Panc1 (cell line): ENCODE measurements around the gene SIGLEC7.

Source experiments
- POLR2AphosphoS5 ChIP-seq: IDR thresholded peaks from 2 replicates; pipeline ENCODE4 v1.6.1; 2012; ENCODE audit warnings: mild to moderate bottlenecking, low read depth, low read length, moderate library complexity
- TCF7L2 ChIP-seq: IDR thresholded peaks from 2 replicates; pipeline ENCODE4 v1.6.1; 2011; ENCODE audit warnings: mild to moderate bottlenecking, low read depth, low read length, inconsistent platforms
- TF ChIP-seq, protein P1 (sequence below): fragments of 450-650 bp; IDR thresholded peaks from 2 replicates; pipeline ENCODE4 v1.5.1; 2017; ENCODE audit warnings: mild to moderate bottlenecking
- TF ChIP-seq, protein P2 (sequence below), 2 experiments: IDR thresholded peaks; 2 replicates each; pipeline ENCODE4 v1.6.1; 2011 to 2012; ENCODE audit warnings: low read depth in 2 of 2, control low read depth in 1 of 2, low read length in 1 of 2, mild to moderate bottlenecking in 1 of 2, moderate library complexity in 1 of 2; ENCODE audit not compliant: insufficient read depth in 1 of 2

DNA sequence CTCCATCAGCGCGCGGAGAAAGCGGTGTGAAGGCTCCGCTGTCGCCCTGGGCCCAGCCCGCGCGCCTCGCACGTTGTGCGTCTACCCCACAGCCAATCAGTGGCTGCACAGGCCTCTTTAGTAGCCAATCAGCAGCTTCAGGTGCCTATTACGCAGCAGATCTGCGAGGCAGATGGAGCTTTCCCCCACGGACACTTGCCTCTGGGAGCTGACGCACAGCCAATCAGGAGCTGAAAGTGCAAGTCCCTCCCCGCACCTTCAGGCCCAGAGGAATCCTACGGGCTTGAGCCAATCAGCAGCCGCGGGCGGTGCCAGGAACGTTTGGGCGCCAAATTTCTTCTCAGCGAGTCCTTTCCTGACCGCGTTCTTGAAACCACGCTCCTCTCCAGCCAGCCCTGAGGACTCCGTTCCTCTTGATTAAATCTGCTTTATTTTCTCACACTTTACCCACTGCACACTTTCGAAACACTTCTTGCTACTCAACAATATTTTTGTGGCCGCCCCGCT is 39.9 kb downstream of the SIGLEC7 start:
- TF ChIP-seq, protein P1, sequence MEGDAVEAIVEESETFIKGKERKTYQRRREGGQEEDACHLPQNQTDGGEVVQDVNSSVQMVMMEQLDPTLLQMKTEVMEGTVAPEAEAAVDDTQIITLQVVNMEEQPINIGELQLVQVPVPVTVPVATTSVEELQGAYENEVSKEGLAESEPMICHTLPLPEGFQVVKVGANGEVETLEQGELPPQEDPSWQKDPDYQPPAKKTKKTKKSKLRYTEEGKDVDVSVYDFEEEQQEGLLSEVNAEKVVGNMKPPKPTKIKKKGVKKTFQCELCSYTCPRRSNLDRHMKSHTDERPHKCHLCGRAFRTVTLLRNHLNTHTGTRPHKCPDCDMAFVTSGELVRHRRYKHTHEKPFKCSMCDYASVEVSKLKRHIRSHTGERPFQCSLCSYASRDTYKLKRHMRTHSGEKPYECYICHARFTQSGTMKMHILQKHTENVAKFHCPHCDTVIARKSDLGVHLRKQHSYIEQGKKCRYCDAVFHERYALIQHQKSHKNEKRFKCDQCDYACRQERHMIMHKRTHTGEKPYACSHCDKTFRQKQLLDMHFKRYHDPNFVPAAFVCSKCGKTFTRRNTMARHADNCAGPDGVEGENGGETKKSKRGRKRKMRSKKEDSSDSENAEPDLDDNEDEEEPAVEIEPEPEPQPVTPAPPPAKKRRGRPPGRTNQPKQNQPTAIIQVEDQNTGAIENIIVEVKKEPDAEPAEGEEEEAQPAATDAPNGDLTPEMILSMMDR: no peak
- no peak for TF ChIP-seq TCF7L2
- no peak for TF ChIP-seq POLR2AphosphoS5
- TF ChIP-seq, protein P2, sequence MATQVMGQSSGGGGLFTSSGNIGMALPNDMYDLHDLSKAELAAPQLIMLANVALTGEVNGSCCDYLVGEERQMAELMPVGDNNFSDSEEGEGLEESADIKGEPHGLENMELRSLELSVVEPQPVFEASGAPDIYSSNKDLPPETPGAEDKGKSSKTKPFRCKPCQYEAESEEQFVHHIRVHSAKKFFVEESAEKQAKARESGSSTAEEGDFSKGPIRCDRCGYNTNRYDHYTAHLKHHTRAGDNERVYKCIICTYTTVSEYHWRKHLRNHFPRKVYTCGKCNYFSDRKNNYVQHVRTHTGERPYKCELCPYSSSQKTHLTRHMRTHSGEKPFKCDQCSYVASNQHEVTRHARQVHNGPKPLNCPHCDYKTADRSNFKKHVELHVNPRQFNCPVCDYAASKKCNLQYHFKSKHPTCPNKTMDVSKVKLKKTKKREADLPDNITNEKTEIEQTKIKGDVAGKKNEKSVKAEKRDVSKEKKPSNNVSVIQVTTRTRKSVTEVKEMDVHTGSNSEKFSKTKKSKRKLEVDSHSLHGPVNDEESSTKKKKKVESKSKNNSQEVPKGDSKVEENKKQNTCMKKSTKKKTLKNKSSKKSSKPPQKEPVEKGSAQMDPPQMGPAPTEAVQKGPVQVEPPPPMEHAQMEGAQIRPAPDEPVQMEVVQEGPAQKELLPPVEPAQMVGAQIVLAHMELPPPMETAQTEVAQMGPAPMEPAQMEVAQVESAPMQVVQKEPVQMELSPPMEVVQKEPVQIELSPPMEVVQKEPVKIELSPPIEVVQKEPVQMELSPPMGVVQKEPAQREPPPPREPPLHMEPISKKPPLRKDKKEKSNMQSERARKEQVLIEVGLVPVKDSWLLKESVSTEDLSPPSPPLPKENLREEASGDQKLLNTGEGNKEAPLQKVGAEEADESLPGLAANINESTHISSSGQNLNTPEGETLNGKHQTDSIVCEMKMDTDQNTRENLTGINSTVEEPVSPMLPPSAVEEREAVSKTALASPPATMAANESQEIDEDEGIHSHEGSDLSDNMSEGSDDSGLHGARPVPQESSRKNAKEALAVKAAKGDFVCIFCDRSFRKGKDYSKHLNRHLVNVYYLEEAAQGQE (IDR thresholded peaks at IDR 0.05; ENCODE audit: insufficient read depth in 1 of 2, low read depth in 2 of 2, low read length in 1 of 2): no peak
